ENCODE data around the gene NTN4. TPM values are rescaled to one million over a fixed set of nuclear protein-coding genes. Genes with fewer than 3 reads are reported as not detected.

The NTN4 gene
- total and polyA plus RNA-seq, 4 donors: 3.2 to 30.5 (median 15.0) TPM

DNA sequence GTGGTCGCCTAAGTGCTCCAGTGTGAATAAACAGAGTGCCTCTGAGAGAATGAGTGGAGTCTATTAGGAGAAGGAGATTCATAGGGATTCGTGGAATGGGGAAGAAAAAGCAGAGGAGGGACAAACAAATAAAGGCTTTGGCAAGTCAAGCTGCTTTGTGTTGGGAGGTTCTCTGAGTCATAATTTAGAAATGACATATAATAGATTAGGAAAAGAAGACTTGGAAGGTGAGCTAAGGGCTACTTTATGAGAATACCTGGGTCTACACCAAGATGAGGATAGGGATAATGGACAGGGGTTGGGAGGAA lies 6.4 kb upstream of the NTN4 start:
- WGBS: 81% methylated on average over 2 of the region's 2 CpGs
- TF ChIP-seq EGR1 (IDR thresholded peaks at IDR 0.05; ENCODE audit: low read depth in 2 of 2) (no peak), GABPA (IDR thresholded peaks at IDR 0.05 in 1 of 2, conservative IDR thresholded peaks at IDR 0.05 in 1 of 2) (no peak), FOXA1 (IDR thresholded peaks at IDR 0.05) (no peak), RXRA (IDR thresholded peaks at IDR 0.05) (no peak), RAD21 (IDR thresholded peaks at IDR 0.05) (no peak), TAF1 (conservative IDR thresholded peaks at IDR 0.05) (no peak), HNF4A (conservative IDR thresholded peaks at IDR 0.05) (no peak), NR2F2 (IDR thresholded peaks at IDR 0.05) (no peak), HNF4G (IDR thresholded peaks at IDR 0.05) (no peak), YY1 (IDR thresholded peaks at IDR 0.05) (no peak)
- TF ChIP-seq, protein P1, sequence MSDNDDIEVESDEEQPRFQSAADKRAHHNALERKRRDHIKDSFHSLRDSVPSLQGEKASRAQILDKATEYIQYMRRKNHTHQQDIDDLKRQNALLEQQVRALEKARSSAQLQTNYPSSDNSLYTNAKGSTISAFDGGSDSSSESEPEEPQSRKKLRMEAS (IDR thresholded peaks at IDR 0.05): no peak
- TF ChIP-seq, protein P2, sequence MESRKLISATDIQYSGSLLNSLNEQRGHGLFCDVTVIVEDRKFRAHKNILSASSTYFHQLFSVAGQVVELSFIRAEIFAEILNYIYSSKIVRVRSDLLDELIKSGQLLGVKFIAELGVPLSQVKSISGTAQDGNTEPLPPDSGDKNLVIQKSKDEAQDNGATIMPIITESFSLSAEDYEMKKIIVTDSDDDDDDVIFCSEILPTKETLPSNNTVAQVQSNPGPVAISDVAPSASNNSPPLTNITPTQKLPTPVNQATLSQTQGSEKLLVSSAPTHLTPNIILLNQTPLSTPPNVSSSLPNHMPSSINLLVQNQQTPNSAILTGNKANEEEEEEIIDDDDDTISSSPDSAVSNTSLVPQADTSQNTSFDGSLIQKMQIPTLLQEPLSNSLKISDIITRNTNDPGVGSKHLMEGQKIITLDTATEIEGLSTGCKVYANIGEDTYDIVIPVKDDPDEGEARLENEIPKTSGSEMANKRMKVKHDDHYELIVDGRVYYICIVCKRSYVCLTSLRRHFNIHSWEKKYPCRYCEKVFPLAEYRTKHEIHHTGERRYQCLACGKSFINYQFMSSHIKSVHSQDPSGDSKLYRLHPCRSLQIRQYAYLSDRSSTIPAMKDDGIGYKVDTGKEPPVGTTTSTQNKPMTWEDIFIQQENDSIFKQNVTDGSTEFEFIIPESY (IDR thresholded peaks at IDR 0.05): no peak
- Histone ChIP-seq H3K4me3 (ENCODE audit: low read depth in 1 of 3, low read length in 3 of 3) (no peak overlapping the region), H3K27ac (ENCODE audit: low read depth in 1 of 2, low read length in 2 of 2) (no peak overlapping the region), H3K4me1 (ENCODE audit: control insufficient read depth in 4 of 4, insufficient read depth in 4 of 4, low read length in 3 of 4) (peaks cover 0 to 8% (median 3%) of the 10 kb centered on the region in 4 donors), H3K27me3 (ENCODE audit: control insufficient read depth in 4 of 4, insufficient read depth in 4 of 4, low read length in 3 of 4) (no peaks in the 10 kb centered on the region), H3K36me3 (ENCODE audit: control insufficient read depth in 4 of 4, insufficient read depth in 3 of 4, low read depth in 1 of 4, low read length in 3 of 4) (no peaks in the 10 kb centered on the region), H3K9me3 (ENCODE audit: control insufficient read depth in 4 of 4, low read length in 3 of 4) (no peaks in the 10 kb centered on the region), H3K9ac (ENCODE audit: low read depth in 1 of 2, low read length in 2 of 2) (no peak overlapping the region)
- no peak for DNase-seq (ENCODE audit: low spot score)

DNA sequence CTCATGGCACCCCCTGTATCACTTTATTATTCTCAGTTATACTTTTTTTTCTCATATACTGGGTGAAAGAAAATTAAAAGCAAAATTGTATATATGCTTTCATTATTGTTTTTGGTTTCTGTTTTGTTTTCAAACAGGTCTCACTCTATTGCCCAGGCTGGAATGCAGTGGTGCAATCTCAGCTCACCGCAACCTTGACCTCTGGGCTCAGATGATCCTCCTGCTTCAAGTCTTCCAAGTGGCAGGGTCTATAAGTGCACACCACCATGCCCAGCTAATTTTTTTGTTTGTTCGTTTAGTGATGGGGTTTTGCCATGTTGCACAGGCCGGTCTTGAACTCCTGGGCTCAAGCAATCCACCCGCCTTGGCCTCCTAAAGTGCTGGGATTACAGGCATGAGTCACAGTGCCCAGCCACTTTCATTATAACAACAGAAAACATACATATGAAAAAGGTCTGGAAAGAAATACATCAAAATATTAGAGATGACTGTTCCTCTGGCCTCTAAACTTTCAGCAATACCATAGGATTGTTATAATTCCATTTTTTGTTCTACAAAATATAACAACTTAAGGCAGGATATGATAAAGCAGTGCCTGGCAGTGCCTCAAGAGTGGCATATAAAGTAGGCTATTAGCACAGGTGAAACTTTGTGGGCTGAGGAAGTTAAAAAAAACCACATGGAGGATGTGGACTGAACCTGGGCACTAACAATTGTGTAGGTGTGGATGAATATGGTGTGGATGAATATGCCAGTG lies 5.8 kb upstream of the NTN4 start:
- no peak overlapping the region for H3K4me3 ChIP-seq (ENCODE audit: low read depth in 1 of 3, low read length in 3 of 3)
- no peak for DNase-seq (ENCODE audit: low spot score)

More for the DNA sequence above, 5.8 kb upstream of the NTN4 start:
- peaks cover 0 to 10% (median 4%) of the 10 kb centered on the region in 4 donors for H3K4me1 ChIP-seq (ENCODE audit: control insufficient read depth in 4 of 4, insufficient read depth in 4 of 4, low read length in 3 of 4)
- H3K9me3 ChIP-seq (ENCODE audit: control insufficient read depth in 4 of 4, low read length in 3 of 4): no peaks in the 10 kb centered on the region
- no peaks in the 10 kb centered on the region for H3K27me3 ChIP-seq (ENCODE audit: control insufficient read depth in 4 of 4, insufficient read depth in 4 of 4, low read length in 3 of 4)
- H3K27ac ChIP-seq (ENCODE audit: low read depth in 1 of 2, low read length in 2 of 2): peak overlapping the region in 1 of 2 donors; percentile 7
- H3K36me3 ChIP-seq (ENCODE audit: control insufficient read depth in 4 of 4, insufficient read depth in 3 of 4, low read depth in 1 of 4, low read length in 3 of 4): no peaks in the 10 kb centered on the region
- WGBS: 65% methylated on average over 4 of the region's 4 CpGs
- no peak overlapping the region for H3K9ac ChIP-seq (ENCODE audit: low read depth in 1 of 2, low read length in 2 of 2)
- TF ChIP-seq NR2F2 (IDR thresholded peaks at IDR 0.05) (peak; percentile 80), TAF1 (conservative IDR thresholded peaks at IDR 0.05) (no peak), HNF4A (conservative IDR thresholded peaks at IDR 0.05) (peak; percentile 65 to 70), SP1 (IDR thresholded peaks at IDR 0.05) (peak; percentile 47), EGR1 (IDR thresholded peaks at IDR 0.05; ENCODE audit: low read depth in 2 of 2) (no peak), RAD21 (IDR thresholded peaks at IDR 0.05) (peak in 1 of 2 donors; percentile 27), HNF4G (IDR thresholded peaks at IDR 0.05) (no peak), FOXA2 (IDR thresholded peaks at IDR 0.05) (no peak), YY1 (IDR thresholded peaks at IDR 0.05) (no peak), FOXA1 (IDR thresholded peaks at IDR 0.05) (no peak), GABPA (IDR thresholded peaks at IDR 0.05 in 1 of 2, conservative IDR thresholded peaks at IDR 0.05 in 1 of 2) (no peak), RXRA (IDR thresholded peaks at IDR 0.05) (peak; percentile 70), JUND (IDR thresholded peaks at IDR 0.05) (peak; percentile 13 to 54)
- TF ChIP-seq, protein P3, sequence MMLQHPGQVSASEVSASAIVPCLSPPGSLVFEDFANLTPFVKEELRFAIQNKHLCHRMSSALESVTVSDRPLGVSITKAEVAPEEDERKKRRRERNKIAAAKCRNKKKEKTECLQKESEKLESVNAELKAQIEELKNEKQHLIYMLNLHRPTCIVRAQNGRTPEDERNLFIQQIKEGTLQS (IDR thresholded peaks at IDR 0.05): peak; percentile 70
- TF ChIP-seq, protein P4, sequence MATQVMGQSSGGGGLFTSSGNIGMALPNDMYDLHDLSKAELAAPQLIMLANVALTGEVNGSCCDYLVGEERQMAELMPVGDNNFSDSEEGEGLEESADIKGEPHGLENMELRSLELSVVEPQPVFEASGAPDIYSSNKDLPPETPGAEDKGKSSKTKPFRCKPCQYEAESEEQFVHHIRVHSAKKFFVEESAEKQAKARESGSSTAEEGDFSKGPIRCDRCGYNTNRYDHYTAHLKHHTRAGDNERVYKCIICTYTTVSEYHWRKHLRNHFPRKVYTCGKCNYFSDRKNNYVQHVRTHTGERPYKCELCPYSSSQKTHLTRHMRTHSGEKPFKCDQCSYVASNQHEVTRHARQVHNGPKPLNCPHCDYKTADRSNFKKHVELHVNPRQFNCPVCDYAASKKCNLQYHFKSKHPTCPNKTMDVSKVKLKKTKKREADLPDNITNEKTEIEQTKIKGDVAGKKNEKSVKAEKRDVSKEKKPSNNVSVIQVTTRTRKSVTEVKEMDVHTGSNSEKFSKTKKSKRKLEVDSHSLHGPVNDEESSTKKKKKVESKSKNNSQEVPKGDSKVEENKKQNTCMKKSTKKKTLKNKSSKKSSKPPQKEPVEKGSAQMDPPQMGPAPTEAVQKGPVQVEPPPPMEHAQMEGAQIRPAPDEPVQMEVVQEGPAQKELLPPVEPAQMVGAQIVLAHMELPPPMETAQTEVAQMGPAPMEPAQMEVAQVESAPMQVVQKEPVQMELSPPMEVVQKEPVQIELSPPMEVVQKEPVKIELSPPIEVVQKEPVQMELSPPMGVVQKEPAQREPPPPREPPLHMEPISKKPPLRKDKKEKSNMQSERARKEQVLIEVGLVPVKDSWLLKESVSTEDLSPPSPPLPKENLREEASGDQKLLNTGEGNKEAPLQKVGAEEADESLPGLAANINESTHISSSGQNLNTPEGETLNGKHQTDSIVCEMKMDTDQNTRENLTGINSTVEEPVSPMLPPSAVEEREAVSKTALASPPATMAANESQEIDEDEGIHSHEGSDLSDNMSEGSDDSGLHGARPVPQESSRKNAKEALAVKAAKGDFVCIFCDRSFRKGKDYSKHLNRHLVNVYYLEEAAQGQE (IDR thresholded peaks at IDR 0.05): no peak
- TF ChIP-seq, protein P1 (IDR thresholded peaks at IDR 0.05): no peak
- TF ChIP-seq, protein P2 (IDR thresholded peaks at IDR 0.05): no peak
- TF ChIP-seq, protein P5, sequence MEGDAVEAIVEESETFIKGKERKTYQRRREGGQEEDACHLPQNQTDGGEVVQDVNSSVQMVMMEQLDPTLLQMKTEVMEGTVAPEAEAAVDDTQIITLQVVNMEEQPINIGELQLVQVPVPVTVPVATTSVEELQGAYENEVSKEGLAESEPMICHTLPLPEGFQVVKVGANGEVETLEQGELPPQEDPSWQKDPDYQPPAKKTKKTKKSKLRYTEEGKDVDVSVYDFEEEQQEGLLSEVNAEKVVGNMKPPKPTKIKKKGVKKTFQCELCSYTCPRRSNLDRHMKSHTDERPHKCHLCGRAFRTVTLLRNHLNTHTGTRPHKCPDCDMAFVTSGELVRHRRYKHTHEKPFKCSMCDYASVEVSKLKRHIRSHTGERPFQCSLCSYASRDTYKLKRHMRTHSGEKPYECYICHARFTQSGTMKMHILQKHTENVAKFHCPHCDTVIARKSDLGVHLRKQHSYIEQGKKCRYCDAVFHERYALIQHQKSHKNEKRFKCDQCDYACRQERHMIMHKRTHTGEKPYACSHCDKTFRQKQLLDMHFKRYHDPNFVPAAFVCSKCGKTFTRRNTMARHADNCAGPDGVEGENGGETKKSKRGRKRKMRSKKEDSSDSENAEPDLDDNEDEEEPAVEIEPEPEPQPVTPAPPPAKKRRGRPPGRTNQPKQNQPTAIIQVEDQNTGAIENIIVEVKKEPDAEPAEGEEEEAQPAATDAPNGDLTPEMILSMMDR (IDR thresholded peaks at IDR 0.05; ENCODE audit: low read depth, low read length, missing input control): peak; percentile 14

Data from liver (tissue), 9 donors.